H1 (cell line): Measurements from ENCODE around the gene PPP4R3A. TPM values are rescaled to one million over a fixed set of nuclear protein-coding genes. Genes with fewer than 3 reads are reported as not detected.

ENCODE experiments used
- CTCF ChIA-PET: fragments of 300-600 bp; sonication (Branson Sonifier 250); formaldehyde crosslinking; loops from one replicate; lab custom pipeline; 2021; ENCODE audit not compliant: partially characterized antibody; lab: Charles Lee
- POLR2A ChIA-PET: fragments of 300-600 bp; sonication (Branson Sonifier 250); formaldehyde crosslinking; loops from one replicate; lab custom pipeline; 2021; ENCODE audit warnings: inconsistent platforms; ENCODE audit not compliant: partially characterized antibody; lab: Charles Lee
- DNase-seq, 2 experiments: peaks; one replicate each; pipeline versions ENCODE4 v3.0.0 to v3.0.0-alpha.2; 2010 to 2022; ENCODE audit warnings: low spot score in 2 of 2, low read depth in 1 of 2, mixed read lengths in 1 of 2
- FAIRE-seq: peaks from 2 replicates; lab custom pipeline; 2011; peaks lifted over from hg19 to GRCh38; lab: Jason Lieb, UNC
- H2AFZ ChIP-seq: 2 replicates; pipeline ENCODE4 v1.8.1; 2012; ENCODE audit warnings: low read length, inconsistent platforms
- H2AK5ac ChIP-seq: 2 replicates; pipeline ENCODE4 v1.6.1; 2013; ENCODE audit warnings: low read depth, low read length
- H2BK120ac ChIP-seq: replicated peaks from 2 replicates; pipeline ENCODE3; 2013; ENCODE audit warnings: low read depth, low read length, inconsistent platforms
- H2BK12ac ChIP-seq: 2 replicates; pipeline ENCODE4 v1.6.1; 2013; ENCODE audit warnings: low read depth, low read length
- H2BK15ac ChIP-seq: 2 replicates; pipeline ENCODE4 v1.6.1; 2013; ENCODE audit warnings: low read length
- H2BK20ac ChIP-seq: 2 replicates; pipeline ENCODE4 v1.6.1; 2013; ENCODE audit warnings: low read length
- H2BK5ac ChIP-seq: 2 replicates; pipeline ENCODE4 v1.6.1; 2013; ENCODE audit warnings: low read depth, low read length
- H3K14ac ChIP-seq: 2 replicates; pipeline ENCODE4 v1.6.1; 2013; ENCODE audit warnings: inconsistent platforms; ENCODE audit not compliant: insufficient read length
- H3K18ac ChIP-seq: 2 replicates; pipeline ENCODE4 v1.6.1; 2013; ENCODE audit warnings: low read length; ENCODE audit errors: extremely low read depth
- H3K23ac ChIP-seq: 2 replicates; pipeline ENCODE4 v1.6.1; 2013; ENCODE audit warnings: inconsistent platforms; ENCODE audit not compliant: insufficient read length
- H3K23me2 ChIP-seq: 2 replicates; pipeline ENCODE4 v1.6.1; 2013; ENCODE audit warnings: low read depth, low read length
- H3K27ac ChIP-seq: 2 replicates; pipeline ENCODE4 v1.6.1; 2011; ENCODE audit warnings: low read depth, low read length, inconsistent platforms
- H3K27me3 ChIP-seq, 4 experiments: replicated peaks in 1 of 4; 1 replicate in 1 of 4; 2 replicates in 3 of 4; pipeline versions ENCODE4 v1.6.1 to v1.8.1; 2011 to 2013; ENCODE audit warnings: low read length in 3 of 4, mild to moderate bottlenecking in 3 of 4, inconsistent platforms in 2 of 4, mixed read lengths in 2 of 4, moderate library complexity in 1 of 4; ENCODE audit not compliant: control insufficient read depth in 3 of 4, insufficient read depth in 3 of 4; ENCODE audit errors: extremely low read depth in 1 of 4
- H3K36me3 ChIP-seq, 4 experiments: 2 replicates each; pipeline versions ENCODE4 v1.6.1 to v1.8.1; 2011 to 2013; ENCODE audit warnings: mild to moderate bottlenecking in 4 of 4, low read length in 3 of 4, moderate library complexity in 2 of 4, control low read depth in 1 of 4, inconsistent platforms in 1 of 4; ENCODE audit not compliant: insufficient read depth in 4 of 4, control insufficient read depth in 2 of 4
- H3K4ac ChIP-seq: replicated peaks from 2 replicates; pipeline ENCODE3; 2013; ENCODE audit warnings: low read length, low read depth, mixed read lengths, inconsistent platforms; ENCODE audit not compliant: insufficient read length
- H3K4me1 ChIP-seq, 4 experiments: replicated peaks in 1 of 4; 1 replicate in 1 of 4; 2 replicates in 3 of 4; pipeline versions ENCODE4 v1.6.1 to v1.8.1; 2011 to 2013; ENCODE audit warnings: low read length in 3 of 4, inconsistent platforms in 2 of 4, mixed read lengths in 1 of 4; ENCODE audit not compliant: insufficient read depth in 4 of 4, control insufficient read depth in 3 of 4
- H3K4me2 ChIP-seq, 2 experiments: 2 replicates each; pipeline versions ENCODE4 v1.6.1 to v1.8.1; 2011 to 2013; ENCODE audit warnings: low read depth in 2 of 2, low read length in 2 of 2, control low read depth in 1 of 2, inconsistent platforms in 1 of 2, mild to moderate bottlenecking in 1 of 2; ENCODE audit not compliant: insufficient read depth in 1 of 2
- H3K4me3 ChIP-seq, 4 experiments: fragments of 200-600, 300-600 bp in 1 of 4; sonication (generic), shearing (Covaris generic), sonication (Bioruptor Twin) in 1 of 4; 2 replicates each; pipeline versions ENCODE4 v1.5.1 to v1.8.1; 2011 to 2016; ENCODE audit warnings: low read length in 4 of 4, low read depth in 3 of 4, control low read depth in 2 of 4, inconsistent platforms in 2 of 4, mild to moderate bottlenecking in 2 of 4, mixed read lengths in 1 of 4, moderate library complexity in 1 of 4; ENCODE audit not compliant: insufficient read depth in 2 of 4; ENCODE audit errors: extremely low read depth in 1 of 4
- H3K56ac ChIP-seq: replicated peaks from 2 replicates; pipeline ENCODE3; 2013; ENCODE audit warnings: low read depth, mild to moderate bottlenecking, mixed read lengths, low read length, inconsistent platforms; ENCODE audit not compliant: insufficient read length
- H3K79me1 ChIP-seq: 2 replicates; pipeline ENCODE4 v1.6.1; 2013; ENCODE audit warnings: low read depth, low read length, control low read depth
- H3K79me2 ChIP-seq, 2 experiments: 2 replicates each; pipeline versions ENCODE4 v1.6.1 to v1.8.1; 2012 to 2013; ENCODE audit warnings: low read length in 2 of 2, mild to moderate bottlenecking in 2 of 2, inconsistent platforms in 1 of 2; ENCODE audit not compliant: insufficient read depth in 2 of 2, control insufficient read depth in 1 of 2
- H3K9ac ChIP-seq, 4 experiments: replicated peaks in 1 of 4; 1 replicate in 1 of 4; 2 replicates in 3 of 4; pipeline versions ENCODE4 v1.6.1 to v1.8.1; 2011 to 2013; ENCODE audit warnings: low read depth in 3 of 4, low read length in 3 of 4, control low read depth in 2 of 4, mild to moderate bottlenecking in 2 of 4, moderate library complexity in 2 of 4, inconsistent platforms in 1 of 4; ENCODE audit errors: extremely low read depth in 1 of 4
- H3K9me3 ChIP-seq, 2 experiments: 2 replicates each; pipeline versions ENCODE4 v1.6.1 to v1.8.1; 2012 to 2013; ENCODE audit warnings: mild to moderate bottlenecking in 2 of 2, moderate library complexity in 2 of 2, control low read depth in 1 of 2, inconsistent platforms in 1 of 2, low read depth in 1 of 2, low read length in 1 of 2, mixed read lengths in 1 of 2; ENCODE audit not compliant: insufficient read depth in 2 of 2
- H4K20me1 ChIP-seq, 2 experiments: replicated peaks in 1 of 2; 2 replicates each; pipeline versions ENCODE3 to v1.8.1; 2011 to 2013; ENCODE audit warnings: inconsistent platforms in 2 of 2, low read length in 2 of 2, mild to moderate bottlenecking in 1 of 2; ENCODE audit not compliant: insufficient read depth in 2 of 2, control insufficient read depth in 1 of 2
- H4K5ac ChIP-seq: 2 replicates; pipeline ENCODE4 v1.6.1; 2013; ENCODE audit warnings: low read length, low read depth, mixed read lengths, inconsistent platforms; ENCODE audit not compliant: insufficient read length
- H4K8ac ChIP-seq: 2 replicates; pipeline ENCODE4 v1.8.0; 2013; ENCODE audit warnings: mild to moderate bottlenecking, moderate library complexity, low read length, inconsistent platforms; ENCODE audit not compliant: insufficient read depth; ENCODE audit errors: extremely low read depth
- H4K91ac ChIP-seq: replicated peaks from 2 replicates; pipeline ENCODE3; 2013; ENCODE audit warnings: low read length, mixed read lengths, inconsistent platforms; ENCODE audit not compliant: insufficient read length
- MAX ChIP-seq: IDR thresholded peaks from 2 replicates; pipeline ENCODE4 v1.6.1; 2012; ENCODE audit warnings: inconsistent platforms
- SRF ChIP-seq: IDR thresholded peaks from 2 replicates; pipeline ENCODE4 v1.6.1; 2011; ENCODE audit warnings: mild to moderate bottlenecking, low read depth, low read length, moderate library complexity
- TBP ChIP-seq: IDR thresholded peaks from 2 replicates; pipeline ENCODE4 v1.6.1; 2011; ENCODE audit warnings: low read depth, low read length, improper control_type of control experiment
- WGBS, 2 experiments: shearing (Covaris generic) in 1 of 2; methylation state at CpG; one replicate each; pipeline versions ENCODE4 v1.1.6 to v1.1.7; 2013 to 2015; ENCODE audit warnings: low lambda C conversion rate in 2 of 2, mixed read lengths in 2 of 2, inconsistent platforms in 1 of 2, low coverage in 1 of 2, missing lambda C conversion rate in 1 of 2; ENCODE audit not compliant: insufficient replicate concordance in 2 of 2, insufficient coverage in 1 of 2, insufficient read length in 1 of 2; ENCODE audit errors: extremely low coverage in 1 of 2, missing lambda C conversion rate in 1 of 2; 5-methylcytosine and 5-hydroxymethylcytosine counted together
- polyA plus RNA-seq, 7 experiments: library from polyadenylated mRNA; depleted of rRNA in 3 of 7; stranded (reverse) in 5 of 7; unstranded in 2 of 7; fragments of >200 nt in 5 of 7; fragments of 200-250 nt in 2 of 7; gene quantifications; 1 replicate in 5 of 7; 2 replicates in 1 of 7; 4 replicates in 1 of 7; pipeline versions ENCODE4 v1.2.1 to v1.2.3, GENCODE V29; 2011 to 2013; ENCODE audit warnings: missing spikeins in 2 of 7, mixed read lengths in 2 of 7
- total RNA-seq: library from RNA; stranded (reverse); fragmentation: NEBNext Ultra II Directional; extraction: Animal tissue kit (Norgen Biotek cat#: 25700); gene quantifications from 2 replicates; pipeline ENCODE4 v1.2.1, GENCODE V29; 2021

The PPP4R3A gene
- total and polyA plus RNA-seq, 2 of the 8 experiments (the other 6 are each of a cell fraction or from before 2014, with no cell fraction given), result 31.7 to 122 TPM

DNA sequence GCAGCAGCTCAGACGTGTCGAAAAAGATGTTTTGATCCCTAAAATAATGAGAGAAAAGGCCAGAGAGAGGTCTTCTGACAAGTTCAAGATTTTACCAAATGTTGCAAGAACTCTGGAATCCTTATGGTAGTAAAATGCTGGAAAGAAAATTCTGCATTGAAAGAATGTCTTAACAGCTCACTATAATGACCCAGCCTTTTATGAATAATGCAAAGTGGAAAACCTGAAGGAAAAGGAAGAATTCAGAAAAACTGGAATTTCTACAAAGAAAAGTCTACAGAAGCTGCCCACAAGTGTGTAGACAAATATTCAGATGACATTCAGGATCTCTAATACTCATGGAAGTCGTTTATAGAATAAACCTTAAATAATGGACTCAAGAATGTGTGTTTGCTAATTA is 90.7 kb downstream of the PPP4R3A start:
- CTCF ChIA-PET, result interaction anchor here (0.8 to 10.0 kb wide), 14 partner anchors 8 to 101 kb away, joined by 3 to 135 read pairs (median 6); no protein-coding TSS in a partner anchor
- no peak for FAIRE-seq

More for the DNA sequence above, 90.7 kb downstream of the PPP4R3A start:
- Histone ChIP-seq H4K91ac (no peak overlapping the region), H3K27ac (no peak overlapping the region), H2AK5ac (no peak overlapping the region), H3K79me2 (peaks cover 0 to 18% of the 10 kb centered on the region in 2 experiments; a peak in 3 of 4 replicates), H3K23me2 (peaks cover 17% of the 10 kb centered on the region), H3K9me3 (no peaks in the 10 kb centered on the region), H3K79me1 (peaks cover 3% of the 10 kb centered on the region; the same call in 1 of the 2 replicates), H3K4me2 (no peak overlapping the region), H4K8ac (no peak overlapping the region), H3K9ac (no peak overlapping the region), H2BK20ac (no peak overlapping the region), H3K23ac (no peak overlapping the region), H3K36me3 (no peaks in the 10 kb centered on the region), H3K27me3 (peaks cover 0 to 6% (median 3%) of the 10 kb centered on the region in 4 experiments; a peak in 2 of 7 replicates), H2BK15ac (no peak overlapping the region), H3K18ac (no peak overlapping the region), H4K20me1 (peaks cover 0 to 4% of the 10 kb centered on the region in 2 experiments), H3K4ac (no peak overlapping the region), H3K4me3 (no peak overlapping the region), H2BK5ac (no peak overlapping the region), H2BK12ac (no peak overlapping the region), H2BK120ac (no peak overlapping the region), H2AFZ (no peak overlapping the region), H4K5ac (no peak overlapping the region), H3K56ac (no peak overlapping the region), H3K14ac (no peak overlapping the region), H3K4me1 (peaks cover 6 to 18% (median 7%) of the 10 kb centered on the region in 4 experiments; a peak in 6 of 7 replicates)
- POLR2A ChIA-PET, result interaction anchor here (1.0 to 7.0 kb wide), 2 partner anchors 25 to 117 kb away, joined by 3 to 66 read pairs; no protein-coding TSS in a partner anchor
- WGBS, 2 experiments, result 85% methylated on average over 3 of the region's 3 CpGs; no CpG with 5 or more reads in 1 of the 2 experiments
- no peak for DNase-seq
- no peak for TF ChIP-seq SRF
- TF ChIP-seq TBP, result no peak
- TF ChIP-seq MAX, result no peak
